HEK293 (cell line): ENCODE data around the gene COL7A1.

ENCODE experiments used
- BCL6B ChIP-seq: fragments of 450-650 bp; formaldehyde crosslinking; IDR thresholded peaks from 2 replicates; pipeline ENCODE4 v1.5.1; 2017; ENCODE audit warnings: missing biosample characterization, missing genetic modification characterization
- GLI4 ChIP-seq: fragments of 450-650 bp; formaldehyde crosslinking; IDR thresholded peaks from 2 replicates; pipeline ENCODE4 v1.5.1; 2016; ENCODE audit warnings: missing biosample characterization, missing genetic modification characterization
- KLF17 ChIP-seq: fragments of 450-650 bp; formaldehyde crosslinking; IDR thresholded peaks from 2 replicates; pipeline ENCODE4 v1.5.1; 2016; ENCODE audit warnings: missing biosample characterization, missing genetic modification characterization
- MZF1 ChIP-seq: fragments of 450-650 bp; formaldehyde crosslinking; IDR thresholded peaks from 2 replicates; pipeline ENCODE4 v1.5.1; 2017; ENCODE audit warnings: missing biosample characterization, missing genetic modification characterization, borderline replicate concordance
- PATZ1 ChIP-seq: fragments of 450-650 bp; formaldehyde crosslinking; IDR thresholded peaks from 2 replicates; pipeline ENCODE4 v1.5.1; 2016; ENCODE audit warnings: missing biosample characterization, missing genetic modification characterization
- PRDM4 ChIP-seq: fragments of 450-650 bp; formaldehyde crosslinking; IDR thresholded peaks from 2 replicates; pipeline ENCODE4 v1.5.1; 2017; ENCODE audit warnings: missing biosample characterization, missing genetic modification characterization
- REST ChIP-seq: fragments of 450-650 bp; formaldehyde crosslinking; IDR thresholded peaks from 2 replicates; pipeline ENCODE4 v1.5.1; 2016; ENCODE audit warnings: missing biosample characterization, missing genetic modification characterization
- SCRT2 ChIP-seq: fragments of 450-650 bp; formaldehyde crosslinking; IDR thresholded peaks from 2 replicates; pipeline ENCODE4 v1.5.1; 2016; ENCODE audit warnings: missing biosample characterization, missing genetic modification characterization
- TRIM28 ChIP-seq: IDR thresholded peaks from 2 replicates; pipeline ENCODE4 v1.6.1; 2011; ENCODE audit warnings: low read length, control low read depth, borderline replicate concordance
- YY2 ChIP-seq: fragments of 450-650 bp; formaldehyde crosslinking; IDR thresholded peaks from 2 replicates; pipeline ENCODE4 v1.5.1; 2016; ENCODE audit warnings: missing biosample characterization, missing genetic modification characterization
- ZBTB10 ChIP-seq: fragments of 450-650 bp; formaldehyde crosslinking; IDR thresholded peaks from 2 replicates; pipeline ENCODE4 v1.5.1; 2016; ENCODE audit warnings: missing biosample characterization, missing genetic modification characterization
- ZBTB11 ChIP-seq: fragments of 450-650 bp; formaldehyde crosslinking; conservative IDR thresholded peaks from 2 replicates; pipeline ENCODE4 v1.5.1; 2016; ENCODE audit warnings: low read depth, missing biosample characterization, missing genetic modification characterization
- ZNF138 ChIP-seq: fragments of 450-650 bp; formaldehyde crosslinking; IDR thresholded peaks from 2 replicates; pipeline ENCODE4 v1.5.1; 2016; ENCODE audit warnings: missing biosample characterization, missing genetic modification characterization, borderline replicate concordance
- ZNF211 ChIP-seq: fragments of 450-650 bp; formaldehyde crosslinking; IDR thresholded peaks from 2 replicates; pipeline ENCODE4 v1.5.1; 2016; ENCODE audit warnings: low read depth, missing biosample characterization, missing genetic modification characterization
- ZNF404 ChIP-seq: fragments of 450-650 bp; formaldehyde crosslinking; IDR thresholded peaks from 2 replicates; pipeline ENCODE4 v1.5.1; 2017; ENCODE audit warnings: missing biosample characterization, missing genetic modification characterization
- ZNF571 ChIP-seq: fragments of 450-650 bp; formaldehyde crosslinking; IDR thresholded peaks from 2 replicates; pipeline ENCODE4 v1.5.0; 2017; ENCODE audit warnings: missing biosample characterization, missing genetic modification characterization
- ZNF600 ChIP-seq: fragments of 450-650 bp; formaldehyde crosslinking; IDR thresholded peaks from 2 replicates; pipeline ENCODE4 v1.5.1; 2016; ENCODE audit warnings: missing biosample characterization, missing genetic modification characterization
- ZNF792 ChIP-seq: fragments of 450-650 bp; formaldehyde crosslinking; IDR thresholded peaks from 2 replicates; pipeline ENCODE4 v1.5.1; 2016; ENCODE audit warnings: missing biosample characterization, missing genetic modification characterization

Gene COL7A1

GRCh38 chr3:48609088-48610005 lies 14.2 kb upstream of the COL7A1 start, which contains the start of gene UQCRC1 (continued):
- TF ChIP-seq ZNF404 = no peak
- no peak for TF ChIP-seq ZNF211 (tag by site-specific recombination)
- no peak for TF ChIP-seq ZBTB11
- peak; percentile 39; the same call in 1 of the 2 replicates for TF ChIP-seq KLF17 (tag by site-specific recombination)
- peak; percentile 83 for TF ChIP-seq ZNF600 (tag by site-specific recombination)
- TF ChIP-seq GLI4 = no peak
- TF ChIP-seq ZNF138 (tag by site-specific recombination) = no peak
- no peak for TF ChIP-seq ZNF792 (tag by site-specific recombination)
- peak; percentile 100 for TF ChIP-seq SCRT2 (tag by site-specific recombination)
- no peak for TF ChIP-seq PRDM4 (tag by site-specific recombination)
- TF ChIP-seq TRIM28 = no peak
- peak; percentile 67; the same call in 1 of the 2 replicates for TF ChIP-seq PATZ1 (tag by site-specific recombination)
- TF ChIP-seq BCL6B = no peak
- no peak for TF ChIP-seq ZBTB10 (tag by site-specific recombination)
- TF ChIP-seq REST (tag by site-specific recombination) = peak; percentile 46
- no peak for TF ChIP-seq ZNF571 (tag by site-specific recombination)
- TF ChIP-seq MZF1 (tag by site-specific recombination) = no peak
- TF ChIP-seq YY2 (tag by site-specific recombination) = peak; percentile 96
